Myocyte (in vitro differentiated cells): ENCODE measurements around the gene GSG1L. TPM values are rescaled to one million over a fixed set of nuclear protein-coding genes. Genes with fewer than 3 reads are reported as not detected.
"Not testable (repeated sequence)": the region's sequence is repeated elsewhere in the genome, so short reads cannot be mapped to it uniquely, and the experiment has no call there.

Experiments
- DNase-seq: peaks from one replicate; pipeline ENCODE4 v3.0.0-alpha.2; 2012; ENCODE audit warnings: low read depth
- total RNA-seq: library from RNA; depleted of rRNA; stranded (reverse); fragments of >200 nt; gene quantifications from 2 replicates; pipeline ENCODE4 v1.2.3, GENCODE V29; 2014

The GSG1L gene
- total RNA-seq, 1 donor from 2014 or later: not detected

- DNase-seq: no peak
Measured at GRCh38 chr16:27985981-27986380, 77.5 kb downstream of the GSG1L start.

GRCh38 chr16:27984121-27984520 is 79.4 kb downstream of the GSG1L start:
- no peak for DNase-seq

GRCh38 chr16:27983244-27983643 is 80.3 kb downstream of the GSG1L start:
- DNase-seq: no peak

GRCh38 chr16:27982184-27982583 is 81.3 kb downstream of the GSG1L start:
- no peak for DNase-seq

GRCh38 chr16:27980919-27981700 is 82.4 kb downstream of the GSG1L start:
- DNase-seq: peak; percentile 11

GRCh38 chr16:27980076-27980775 is 83.3 kb downstream of the GSG1L start:
- no peak for DNase-seq

GRCh38 chr16:27979668-27980067 is 83.8 kb downstream of the GSG1L start:
- not testable (repeated sequence) for DNase-seq

GRCh38 chr16:27978876-27979275 is 84.6 kb downstream of the GSG1L start:
- no peak for DNase-seq

- peak; percentile 74 for DNase-seq
Measured at GRCh38 chr16:27977966-27978365, 85.5 kb downstream of the GSG1L start.

GRCh38 chr16:27976990-27977389 is 86.5 kb downstream of the GSG1L start:
- DNase-seq: no peak

GRCh38 chr16:27974896-27975540 is 88.5 kb downstream of the GSG1L start:
- DNase-seq: no peak

GRCh38 chr16:27973678-27974077 is 89.8 kb downstream of the GSG1L start:
- no peak for DNase-seq

GRCh38 chr16:27972500-27972899 is 91.0 kb downstream of the GSG1L start:
- DNase-seq: peak; percentile 46

GRCh38 chr16:27969574-27969973 is 93.9 kb downstream of the GSG1L start:
- DNase-seq: no peak

- DNase-seq: no peak
Measured at GRCh38 chr16:27967169-27967568, 96.3 kb downstream of the GSG1L start.

GRCh38 chr16:27966756-27967155 is 96.8 kb downstream of the GSG1L start:
- no peak for DNase-seq

GRCh38 chr16:27965801-27966200 is 97.7 kb downstream of the GSG1L start:
- no peak for DNase-seq

- no peak for DNase-seq
Measured at GRCh38 chr16:27963471-27963965, 100.0 kb downstream of the GSG1L start.

- no peak for DNase-seq
Measured at GRCh38 chr16:27962197-27962596, 101.3 kb downstream of the GSG1L start.

- no peak for DNase-seq
Measured at GRCh38 chr16:27961296-27961620, 102.3 kb downstream of the GSG1L start.

- DNase-seq: no peak
Measured at GRCh38 chr16:27960619-27961295, 102.8 kb downstream of the GSG1L start.

GRCh38 chr16:27959914-27960313 is 103.6 kb downstream of the GSG1L start:
- no peak for DNase-seq
